Endothelial cell of umbilical vein (primary cell): ENCODE results near the gene BTG1.

Experiments used
- CTCF ChIP-seq, 2 donors: IDR thresholded peaks; 1 replicate in 1 of 2; 2 replicates in 1 of 2; pipeline ENCODE4 v1.5.1; 2011; ENCODE audit warnings: low read length in 2 of 2, mild to moderate bottlenecking in 2 of 2, moderate library complexity in 2 of 2, control low read depth in 1 of 2, inconsistent platforms in 1 of 2, low read depth in 1 of 2; ENCODE audit not compliant: insufficient read depth in 1 of 2; ENCODE audit errors: extremely low read depth in 1 of 2
- EZH2 ChIP-seq: IDR thresholded peaks from 2 replicates; pipeline ENCODE4 v1.6.1; 2012; ENCODE audit warnings: borderline replicate concordance, low read depth, mild to moderate bottlenecking, moderate library complexity, low read length, inconsistent platforms; ENCODE audit not compliant: severe bottlenecking
- MYC ChIP-seq: IDR thresholded peaks from one replicate; pipeline ENCODE4 v1.6.1; 2011; ENCODE audit warnings: mild to moderate bottlenecking, low read depth, low read length
- POLR2A ChIP-seq: IDR thresholded peaks from 2 replicates; pipeline ENCODE4 v1.6.1; 2012; ENCODE audit warnings: low read depth, mild to moderate bottlenecking, control low read depth, low read length

GRCh38 chr12:92140896-92141536, 4.6 kb downstream of the BTG1 start:
- no peak for TF ChIP-seq POLR2A
- no peak for TF ChIP-seq CTCF (IDR thresholded peaks at IDR 0.05; ENCODE audit: extremely low read depth in 1 of 2, insufficient read depth in 1 of 2, low read depth in 1 of 2, low read length in 2 of 2)
- no peak for TF ChIP-seq MYC
- no peak for TF ChIP-seq EZH2
